HG03159 (cell line): ENCODE data around the gene MARVELD3.
"Not testable (repeated sequence)": the region's sequence is repeated elsewhere in the genome, so short reads cannot be mapped to it uniquely, and the experiment has no call there.

Experiments used
- ATAC-seq: cut with Tn5 transposase; IDR thresholded peaks from one replicate; pipeline ENCODE4 v1.9.1; 2021; ENCODE audit warnings: mild to moderate bottlenecking, moderate library complexity; ENCODE audit not compliant: unreplicated experiment

Gene MARVELD3, protein sequence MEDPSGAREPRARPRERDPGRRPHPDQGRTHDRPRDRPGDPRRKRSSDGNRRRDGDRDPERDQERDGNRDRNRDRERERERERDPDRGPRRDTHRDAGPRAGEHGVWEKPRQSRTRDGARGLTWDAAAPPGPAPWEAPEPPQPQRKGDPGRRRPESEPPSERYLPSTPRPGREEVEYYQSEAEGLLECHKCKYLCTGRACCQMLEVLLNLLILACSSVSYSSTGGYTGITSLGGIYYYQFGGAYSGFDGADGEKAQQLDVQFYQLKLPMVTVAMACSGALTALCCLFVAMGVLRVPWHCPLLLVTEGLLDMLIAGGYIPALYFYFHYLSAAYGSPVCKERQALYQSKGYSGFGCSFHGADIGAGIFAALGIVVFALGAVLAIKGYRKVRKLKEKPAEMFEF

DNA sequence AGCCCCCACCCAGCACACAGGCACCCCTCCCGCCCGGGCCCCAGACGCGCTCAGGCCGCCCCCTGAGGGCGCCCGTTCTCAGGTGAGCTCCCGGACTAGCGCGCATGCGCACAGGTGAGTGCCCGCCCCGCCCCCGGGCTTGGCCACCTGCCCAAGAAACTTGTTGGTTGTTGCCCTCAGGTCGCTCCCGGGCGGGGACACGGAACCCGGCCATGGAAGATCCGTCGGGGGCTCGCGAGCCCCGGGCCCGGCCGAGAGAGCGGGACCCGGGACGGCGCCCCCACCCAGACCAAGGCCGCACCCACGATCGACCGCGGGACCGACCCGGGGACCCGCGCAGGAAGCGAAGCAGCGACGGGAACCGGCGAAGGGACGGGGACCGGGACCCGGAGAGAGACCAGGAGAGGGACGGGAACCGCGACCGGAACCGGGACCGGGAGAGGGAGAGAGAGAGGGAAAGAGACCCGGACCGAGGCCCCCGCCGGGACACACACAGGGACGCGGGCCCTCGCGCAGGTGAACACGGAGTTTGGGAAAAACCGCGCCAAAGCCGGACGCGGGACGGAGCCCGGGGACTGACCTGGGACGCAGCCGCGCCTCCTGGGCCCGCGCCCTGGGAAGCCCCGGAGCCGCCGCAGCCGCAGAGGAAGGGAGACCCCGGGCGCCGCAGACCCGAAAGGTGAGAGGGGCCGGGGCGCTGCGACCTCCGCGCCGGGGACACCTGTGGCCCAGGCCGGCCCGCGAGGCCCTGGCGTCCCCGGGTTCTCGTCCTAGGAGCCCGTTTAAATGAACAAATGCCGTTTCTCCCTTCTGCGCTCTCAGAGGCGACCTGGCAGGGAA lies at the start of gene MARVELD3:
MARVELD3 (plus strand) TSS at position 167 of the 840 bp plus-strand sequence; CDS start at position 213, 46 bp downstream.
- ATAC-seq: no peak

- ATAC-seq: no peak
These were observed 49.0 kb upstream of the MARVELD3 start, which contains the start of gene TAT for GRCh38 chr16:71576971-71577370. Gene TAT, minus strand, starts transcription at chr16:71577092. Its CDS starts 677 bp downstream, at chr16:71576415.

- ATAC-seq: not testable (repeated sequence)
These were observed 43.5 kb upstream of the MARVELD3 start for GRCh38 chr16:71582553-71582848.

GRCh38 chr16:71584543-71585317 lies 41.3 kb upstream of the MARVELD3 start:
- no peak for ATAC-seq

DNA sequence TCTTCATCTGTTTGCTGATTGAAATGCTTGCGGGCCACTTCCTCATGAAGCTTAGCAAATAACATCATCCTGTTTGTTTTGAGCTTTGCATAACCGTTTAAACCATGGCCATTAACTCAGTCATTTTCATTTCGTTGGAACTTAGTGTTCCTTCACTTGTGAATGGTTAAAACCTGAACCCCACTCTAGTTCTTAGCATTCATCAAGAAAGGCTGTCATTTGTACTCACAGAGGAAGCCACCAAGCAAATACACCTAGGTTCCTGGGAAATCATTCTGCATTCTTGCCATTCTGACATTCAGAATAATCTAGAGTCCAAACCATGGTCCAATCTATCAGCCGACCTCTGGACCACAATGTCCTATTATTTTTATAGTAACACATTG lies 40.7 kb upstream of the MARVELD3 start:
- ATAC-seq: no peak

DNA sequence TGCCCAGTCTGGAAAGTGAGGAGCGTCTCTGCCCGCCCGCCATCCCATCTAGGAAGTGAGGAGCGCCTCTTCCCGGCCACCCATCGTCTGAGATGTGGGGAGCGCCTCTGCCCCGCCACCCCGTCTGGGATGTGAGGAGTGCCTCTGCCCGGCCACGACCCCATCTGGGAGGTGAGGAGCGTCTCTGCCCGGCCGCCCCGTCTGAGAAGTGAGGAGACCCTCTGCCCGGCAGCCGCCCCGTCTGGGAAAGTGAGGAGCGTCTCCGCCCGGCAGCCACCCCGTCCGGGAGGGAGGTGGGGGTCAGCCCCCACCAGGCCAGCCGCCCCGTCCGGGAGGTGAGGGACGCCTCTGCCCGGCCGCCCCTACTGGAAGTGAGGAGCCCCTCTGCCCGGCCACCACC lies 36.6 kb upstream of the MARVELD3 start:
- not testable (repeated sequence) for ATAC-seq

- ATAC-seq: not testable (repeated sequence)
These were observed 35.9 kb upstream of the MARVELD3 start for GRCh38 chr16:71590071-71590470.

GRCh38 chr16:71590584-71590983 lies 35.4 kb upstream of the MARVELD3 start:
- ATAC-seq: no peak

- ATAC-seq: no peak
These were observed 34.1 kb upstream of the MARVELD3 start for GRCh38 chr16:71591917-71592316.

- ATAC-seq: no peak
These were observed 32.7 kb upstream of the MARVELD3 start for GRCh38 chr16:71593048-71593999.

GRCh38 chr16:71594000-71594646 lies 31.9 kb upstream of the MARVELD3 start:
- ATAC-seq: no peak

DNA sequence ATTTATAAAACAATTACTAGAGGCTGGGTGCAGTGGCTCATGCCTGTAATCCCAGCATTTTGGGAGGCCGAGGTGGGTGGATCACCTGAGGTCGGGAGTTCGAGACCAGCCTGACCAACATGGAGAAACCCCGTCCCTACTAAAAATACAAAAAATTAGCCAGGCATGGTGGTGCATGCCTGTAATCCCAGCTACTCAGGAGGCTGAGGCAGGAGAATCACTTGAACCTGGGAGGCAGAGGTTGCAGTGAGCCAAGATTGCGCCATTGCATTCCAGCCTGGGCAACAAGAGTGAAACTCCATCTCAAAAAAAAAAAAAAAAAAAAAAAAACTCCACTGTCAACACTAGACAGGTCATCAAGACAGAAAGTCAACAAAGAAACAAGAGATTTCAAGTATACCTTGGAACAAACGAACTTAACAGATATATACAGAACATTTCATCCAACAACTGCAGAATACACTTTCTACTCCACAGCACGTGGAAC lies 30.6 kb upstream of the MARVELD3 start:
- not testable (repeated sequence) for ATAC-seq

GRCh38 chr16:71598426-71598825 lies 27.6 kb upstream of the MARVELD3 start:
- ATAC-seq: not testable (repeated sequence)

DNA sequence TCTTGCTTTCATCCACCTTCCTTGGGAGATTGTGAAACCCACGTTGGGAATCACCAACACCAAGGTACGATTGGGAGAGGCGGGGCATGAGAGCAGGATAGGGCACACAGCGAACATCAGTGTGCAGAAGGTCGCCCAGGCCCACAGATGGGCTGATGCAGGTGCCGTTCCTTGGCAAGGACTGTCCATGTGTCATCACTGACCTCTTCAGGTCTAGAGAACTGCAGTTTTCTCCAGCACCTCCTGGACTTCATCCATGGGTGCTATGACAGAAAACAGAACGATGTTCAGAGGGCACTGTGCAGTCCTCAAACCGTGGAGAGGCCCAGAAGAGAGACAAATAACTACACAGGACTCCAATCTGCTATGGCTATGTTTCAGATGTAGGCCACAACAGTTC lies 25.2 kb upstream of the MARVELD3 start:
- ATAC-seq: no peak

DNA sequence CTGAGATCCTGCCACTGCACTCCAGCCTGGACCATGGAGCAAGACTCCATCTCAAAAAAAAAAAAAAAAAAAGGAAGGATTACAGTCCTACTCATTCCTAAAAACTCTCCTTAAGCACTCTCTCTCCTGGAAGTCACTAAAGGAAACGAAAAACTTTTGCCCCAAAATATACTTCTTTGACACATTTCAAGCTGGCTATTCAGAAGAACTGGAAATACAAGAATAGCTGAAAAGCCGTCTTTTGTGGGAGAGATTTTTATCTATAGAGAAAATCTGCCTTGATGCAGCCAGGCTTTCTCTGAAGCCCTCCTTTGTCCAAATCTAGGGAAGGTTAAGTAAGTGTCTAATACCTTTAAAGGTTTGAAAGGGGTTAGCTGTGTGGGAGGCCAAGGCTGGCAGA lies 16.9 kb upstream of the MARVELD3 start:
- no peak for ATAC-seq

DNA sequence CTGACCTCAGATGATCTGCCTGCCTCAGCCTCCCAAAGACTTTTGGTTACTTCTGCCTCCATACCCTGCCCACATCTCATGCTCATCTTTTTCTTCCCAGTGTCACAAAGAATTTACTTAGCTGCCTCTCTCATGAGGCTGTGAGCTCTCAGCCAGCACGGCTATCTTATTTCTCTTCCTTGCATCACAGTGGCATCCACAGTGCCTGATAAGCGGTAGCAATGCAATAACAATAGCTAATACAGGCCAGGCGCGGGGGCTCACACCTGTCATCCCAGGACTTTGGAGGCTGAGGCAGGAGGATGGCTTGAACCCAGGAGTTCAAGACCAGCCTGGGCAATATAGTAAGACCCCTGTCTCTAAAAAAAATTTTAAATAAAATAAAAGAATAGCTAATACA lies 15.5 kb upstream of the MARVELD3 start:
- ATAC-seq: no peak

GRCh38 chr16:71610936-71611871 lies 14.8 kb upstream of the MARVELD3 start:
- ATAC-seq: peak; percentile 43

GRCh38 chr16:71614956-71615355 lies 11.0 kb upstream of the MARVELD3 start:
- ATAC-seq: not testable (repeated sequence)
